HEK293T (cell line): Measurements from ENCODE around the gene PEA15.

Experiments
- CTCF ChIA-PET: fragments of 350-600 bp; formaldehyde crosslinking; extraction: SDS; loops from one replicate; lab custom pipeline; 2021; ENCODE audit warnings: antibody characterized with exemption, inconsistent platforms; lab: Yijun Ruan, JAX
- POLR2A ChIA-PET: fragments of 350-600 bp; formaldehyde crosslinking; extraction: SDS; loops from one replicate; lab custom pipeline; 2020; ENCODE audit warnings: antibody characterized with exemption, inconsistent platforms; lab: Yijun Ruan, JAX
- DNase-seq: peaks from one replicate; pipeline ENCODE4 v3.0.0; 2012; ENCODE audit warnings: mixed read lengths; ENCODE audit errors: extremely low spot score
- ELF4 ChIP-seq: fragments of 450-650 bp; IDR thresholded peaks from 2 replicates; pipeline ENCODE4 v1.6.1; 2017; ENCODE audit warnings: antibody characterized with exemption
- FOXA1 ChIP-seq: fragments of 450-650 bp; IDR thresholded peaks from 2 replicates; pipeline ENCODE4 v1.6.1; 2016; ENCODE audit warnings: mild to moderate bottlenecking
- FOXK2 ChIP-seq: fragments of 450-650 bp; IDR thresholded peaks from 2 replicates; pipeline ENCODE4 v1.6.1; 2016; ENCODE audit warnings: mild to moderate bottlenecking
- L3MBTL2 ChIP-seq: fragments of 450-650 bp; conservative IDR thresholded peaks from 2 replicates; pipeline ENCODE4 v1.6.1; 2016; ENCODE audit warnings: mild to moderate bottlenecking
- LEF1 ChIP-seq: fragments of 450-650 bp; IDR thresholded peaks from 2 replicates; pipeline ENCODE4 v1.6.1; 2017; ENCODE audit warnings: mild to moderate bottlenecking, borderline replicate concordance
- NFRKB ChIP-seq: fragments of 450-650 bp; IDR thresholded peaks from 2 replicates; pipeline ENCODE4 v1.6.1; 2016; ENCODE audit warnings: mild to moderate bottlenecking, moderate library complexity
- SUZ12 ChIP-seq: fragments of 450-650 bp; IDR thresholded peaks from 2 replicates; pipeline ENCODE4 v1.6.1; 2016; ENCODE audit warnings: mild to moderate bottlenecking
- TF ChIP-seq, protein P1 (sequence below): fragments of 450-650 bp; IDR thresholded peaks from 2 replicates; pipeline ENCODE4 v1.6.1; 2016

Gene PEA15

DNA sequence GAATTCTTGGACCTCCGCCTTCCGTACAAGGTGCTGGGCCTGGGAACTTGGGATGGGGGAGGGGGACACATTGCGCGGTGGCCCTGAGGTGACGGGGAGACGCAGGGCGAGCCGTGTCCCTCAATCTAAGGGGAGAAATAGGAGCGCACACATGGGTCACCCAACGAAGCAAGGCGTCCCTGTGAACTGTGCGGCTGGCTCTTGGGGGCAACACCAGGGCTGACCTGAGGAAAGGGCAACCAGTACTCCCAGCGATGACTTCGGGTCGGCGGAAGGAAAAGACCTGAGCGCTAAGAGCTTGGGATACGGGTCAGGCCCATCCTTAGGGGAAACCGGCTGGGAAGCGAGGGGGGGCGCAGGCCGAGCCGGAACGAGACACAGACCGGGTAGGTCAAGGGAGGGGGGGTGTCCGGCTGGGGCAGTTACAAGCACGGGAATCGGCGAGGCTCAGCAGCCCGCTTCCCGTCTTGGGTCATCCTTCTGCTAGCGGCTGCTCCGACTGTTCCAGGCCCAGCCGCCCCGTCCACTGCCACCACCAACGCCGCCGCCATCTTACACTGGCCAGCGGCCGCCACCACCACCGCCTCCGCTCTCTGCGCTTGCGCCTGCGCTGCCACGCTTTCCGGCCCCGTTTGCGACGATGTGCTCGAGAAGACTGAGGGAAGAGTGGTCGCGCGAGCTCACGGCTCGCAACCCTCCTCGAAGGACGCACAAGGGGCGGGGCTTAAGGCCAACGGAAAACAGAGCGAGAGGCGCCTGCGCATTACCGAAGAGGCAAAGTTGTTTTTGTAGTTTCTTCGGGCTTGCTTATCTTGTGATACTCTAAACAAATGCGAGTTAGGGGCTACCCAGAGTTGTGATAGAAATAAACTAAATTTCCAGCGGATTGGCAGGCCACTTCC, 57.0 kb downstream of the PEA15 start, which contains the start of gene DCAF8:
TSS of gene DCAF8 (minus strand) at position 657 of the 902 bp plus-strand sequence. CDS start 18,541 bp downstream, outside the sequence.
- CTCF ChIA-PET = interaction anchor here (0.9 to 2.4 kb wide), 3 partner anchors 10 to 177 kb away, joined by 3 to 13 read pairs (median 9); no protein-coding TSS in a partner anchor
- TF ChIP-seq ELF4 (peak; percentile 52; the same call in 1 of the 2 replicates), FOXK2 (no peak), LEF1 (no peak), NFRKB (peak; percentile 73)
- POLR2A ChIA-PET = interaction anchor here (0.9 to 1.4 kb wide), 19 partner anchors 8 to 892 kb away, joined by 3 to 15 read pairs (median 3); partner anchors contain the start of genes PEX19, PIGM and UFC1
- DNase-seq = peak; percentile 98

DNA sequence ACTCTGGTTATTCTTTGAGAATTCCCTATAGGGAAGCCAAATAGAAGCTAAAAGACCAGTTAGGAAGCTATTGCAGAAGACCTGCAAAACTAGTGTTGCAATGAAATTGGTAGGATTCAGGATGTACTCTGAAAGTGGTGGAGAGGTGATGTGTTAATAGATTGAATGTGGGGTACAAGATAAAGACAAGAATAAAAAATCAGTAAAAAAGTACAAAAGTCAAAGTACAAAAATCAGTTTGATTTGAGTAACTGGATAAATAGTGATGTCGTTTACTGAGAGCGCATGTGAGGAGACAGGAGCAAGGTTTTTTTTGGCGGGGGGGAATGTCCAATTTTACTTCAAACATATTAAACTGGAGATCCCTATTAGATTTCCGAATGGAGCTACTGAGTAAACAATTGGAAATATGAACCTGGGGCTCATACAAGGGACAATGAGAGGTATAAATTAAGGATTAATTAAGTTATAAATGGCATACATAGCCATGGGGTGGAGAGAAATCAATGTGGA, 59.7 kb downstream of the PEA15 start:
- CTCF ChIA-PET = no interaction called here
- TF ChIP-seq, protein P1, sequence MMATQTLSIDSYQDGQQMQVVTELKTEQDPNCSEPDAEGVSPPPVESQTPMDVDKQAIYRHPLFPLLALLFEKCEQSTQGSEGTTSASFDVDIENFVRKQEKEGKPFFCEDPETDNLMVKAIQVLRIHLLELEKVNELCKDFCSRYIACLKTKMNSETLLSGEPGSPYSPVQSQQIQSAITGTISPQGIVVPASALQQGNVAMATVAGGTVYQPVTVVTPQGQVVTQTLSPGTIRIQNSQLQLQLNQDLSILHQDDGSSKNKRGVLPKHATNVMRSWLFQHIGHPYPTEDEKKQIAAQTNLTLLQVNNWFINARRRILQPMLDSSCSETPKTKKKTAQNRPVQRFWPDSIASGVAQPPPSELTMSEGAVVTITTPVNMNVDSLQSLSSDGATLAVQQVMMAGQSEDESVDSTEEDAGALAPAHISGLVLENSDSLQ = no peak
- TF ChIP-seq ELF4 = no peak
- TF ChIP-seq L3MBTL2 = no peak
- TF ChIP-seq SUZ12 = no peak
- TF ChIP-seq FOXA1 = no peak
- POLR2A ChIA-PET = no interaction called here
- DNase-seq = no peak
